Upper lobe of left lung (tissue), 4 donors: Measurements from ENCODE around the gene EHD2.

Source experiments
- POLR2A ChIP-seq, 4 donors: fragments of 450-650 bp; IDR thresholded peaks; one replicate each; pipeline ENCODE4 v1.5.1; 2016 to 2017; ENCODE audit warnings: antibody characterized with exemption in 4 of 4, mild to moderate bottlenecking in 2 of 4
- TF ChIP-seq, protein P1 (sequence below), 6 experiments: fragments of 450-650 bp in 4 of 6; fragments of 200-600 bp in 2 of 6; sonication (generic) in 2 of 6; IDR thresholded peaks; one replicate each; pipeline ENCODE4 v1.5.1; 2016 to 2019; ENCODE audit warnings: antibody characterized with exemption in 6 of 6

- TF ChIP-seq, protein P1, sequence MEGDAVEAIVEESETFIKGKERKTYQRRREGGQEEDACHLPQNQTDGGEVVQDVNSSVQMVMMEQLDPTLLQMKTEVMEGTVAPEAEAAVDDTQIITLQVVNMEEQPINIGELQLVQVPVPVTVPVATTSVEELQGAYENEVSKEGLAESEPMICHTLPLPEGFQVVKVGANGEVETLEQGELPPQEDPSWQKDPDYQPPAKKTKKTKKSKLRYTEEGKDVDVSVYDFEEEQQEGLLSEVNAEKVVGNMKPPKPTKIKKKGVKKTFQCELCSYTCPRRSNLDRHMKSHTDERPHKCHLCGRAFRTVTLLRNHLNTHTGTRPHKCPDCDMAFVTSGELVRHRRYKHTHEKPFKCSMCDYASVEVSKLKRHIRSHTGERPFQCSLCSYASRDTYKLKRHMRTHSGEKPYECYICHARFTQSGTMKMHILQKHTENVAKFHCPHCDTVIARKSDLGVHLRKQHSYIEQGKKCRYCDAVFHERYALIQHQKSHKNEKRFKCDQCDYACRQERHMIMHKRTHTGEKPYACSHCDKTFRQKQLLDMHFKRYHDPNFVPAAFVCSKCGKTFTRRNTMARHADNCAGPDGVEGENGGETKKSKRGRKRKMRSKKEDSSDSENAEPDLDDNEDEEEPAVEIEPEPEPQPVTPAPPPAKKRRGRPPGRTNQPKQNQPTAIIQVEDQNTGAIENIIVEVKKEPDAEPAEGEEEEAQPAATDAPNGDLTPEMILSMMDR (IDR thresholded peaks at IDR 0.05), result no peak
- TF ChIP-seq POLR2A (IDR thresholded peaks at IDR 0.05), result no peak
These were observed 17.3 kb downstream of the EHD2 start for GRCh38 chr19:47730521-47730889.
